SK-MEL-5 (cell line): ENCODE measurements around the gene ZNF383. TPM values are rescaled to one million over a fixed set of nuclear protein-coding genes. Genes with fewer than 3 reads are reported as not detected.
"Not testable (repeated sequence)": the region's sequence is repeated elsewhere in the genome, so short reads cannot be mapped to it uniquely, and the experiment has no call there.

Experiments
- DNase-seq: peaks from one replicate; pipeline ENCODE4 v3.0.0-alpha.2; 2016; ENCODE audit warnings: low read depth, low spot score
- in situ Hi-C: cut with HindIII; loops from 2 replicates; pipeline ENCODE4 v1.10.0; 2016; ENCODE audit warnings: low sequenced_read_pairs, high pct_unique_total_duplicates, low pct_unique_long_range_greater_than_20kb
- total RNA-seq: library from RNA; depleted of rRNA; stranded (reverse); fragments of >200 nt; shearing (Covaris generic); gene quantifications from 2 replicates; pipeline ENCODE4 v1.2.3, GENCODE V29; 2014; rRNA removed

Gene ZNF383
- total RNA-seq, 1 experiment from 2014 or later = 7.4 TPM

DNA sequence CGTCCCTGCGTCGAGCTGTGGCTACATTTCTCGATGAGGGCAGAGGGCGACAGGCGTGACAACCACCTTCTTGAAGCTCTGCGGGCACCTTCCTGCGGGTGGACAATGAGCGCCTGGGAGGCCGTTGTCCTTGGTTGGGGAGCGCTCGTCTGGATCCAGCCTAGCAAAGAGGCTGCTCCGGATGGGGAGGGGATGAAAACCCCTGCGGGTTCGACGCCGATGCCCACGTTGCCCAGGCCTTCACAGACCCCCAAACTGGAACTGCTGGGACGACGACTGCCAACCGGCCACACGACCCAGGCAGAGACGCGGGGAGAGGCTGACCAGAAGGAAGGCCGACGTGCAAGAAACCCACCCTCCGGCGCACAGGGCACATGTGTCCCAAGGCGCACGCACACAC lies 62.6 kb downstream of the ZNF383 start:
- in situ Hi-C loops, DNase-seq: not testable (repeated sequence)

GRCh38 chr19:37284020-37284419 lies 66.0 kb downstream of the ZNF383 start:
- DNase-seq, in situ Hi-C loops: not testable (repeated sequence)

DNA sequence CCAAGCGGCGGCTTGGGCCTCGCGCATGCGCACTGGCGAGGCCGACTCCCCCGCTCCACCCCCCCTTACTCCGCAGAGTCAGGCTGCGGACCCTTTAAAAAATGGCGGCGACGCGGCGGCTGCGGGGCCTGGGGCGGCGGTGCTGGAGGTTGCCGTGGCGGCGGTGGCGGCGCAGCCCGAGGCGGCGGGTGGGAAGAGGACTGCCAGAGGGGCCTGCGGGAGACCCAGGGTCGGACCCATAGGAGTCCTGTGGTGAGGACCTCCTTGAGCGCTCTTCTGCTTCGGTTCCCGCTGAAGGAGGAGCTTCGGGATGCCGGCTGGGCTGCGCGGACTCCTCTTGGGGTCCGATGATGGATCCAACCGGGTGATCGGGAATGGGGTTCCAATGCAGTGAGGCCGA lies 71.2 kb downstream of the ZNF383 start:
- in situ Hi-C loops, DNase-seq: not testable (repeated sequence)

- in situ Hi-C loops, DNase-seq: not testable (repeated sequence)
These were observed 75.3 kb downstream of the ZNF383 start for GRCh38 chr19:37292998-37293939.

DNA sequence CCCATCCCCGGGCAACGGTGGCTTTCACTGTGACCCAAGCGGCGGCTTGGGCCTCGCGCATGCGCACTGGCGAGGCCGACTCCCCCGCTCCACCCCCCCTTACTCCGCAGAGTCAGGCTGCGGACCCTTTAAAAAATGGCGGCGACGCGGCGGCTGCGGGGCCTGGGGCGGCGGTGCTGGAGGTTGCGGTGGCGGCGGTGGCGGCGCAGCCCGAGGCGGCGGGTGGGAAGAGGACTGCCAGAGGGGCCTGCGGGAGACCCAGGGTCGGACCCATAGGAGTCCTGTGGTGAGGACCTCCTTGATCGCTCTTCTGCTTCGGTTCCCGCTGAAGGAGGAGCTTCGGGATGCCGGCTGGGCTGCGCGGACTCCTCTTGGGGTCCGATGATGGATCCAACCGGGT lies 76.2 kb downstream of the ZNF383 start:
- in situ Hi-C loops, DNase-seq: not testable (repeated sequence)

Other genes with a start within 250 kb of the ZNF383 start
- 8.1 and 8.2 TPM in 2 replicates for gene ZNF420, start 139.8 kb upstream of the ZNF383 start, total RNA-seq
- gene ZNF585A, start 45.5 kb upstream of the ZNF383 start, total RNA-seq = 13.9 and 15.5 TPM in 2 replicates
- 2.0 and 2.8 TPM in 2 replicates for gene ZNF585B, start 7.7 kb upstream of the ZNF383 start, total RNA-seq
- 1.9 and 2.6 TPM in 2 replicates for gene ZNF527, start 152.9 kb downstream of the ZNF383 start, total RNA-seq
- 3.4 and 3.8 TPM in 2 replicates for gene ZNF569, start 249.2 kb downstream of the ZNF383 start, total RNA-seq